ENCODE results near the gene INTS11. TPM values are rescaled to one million over a fixed set of nuclear protein-coding genes. Genes with fewer than 3 reads are reported as not detected.

The INTS11 gene
- total RNA-seq, 1 donor from 2014 or later, result 66.3 TPM

- no peak overlapping the region for H3K4me3 ChIP-seq (ENCODE audit: low read depth, low read length)
- TF ChIP-seq, protein P1, sequence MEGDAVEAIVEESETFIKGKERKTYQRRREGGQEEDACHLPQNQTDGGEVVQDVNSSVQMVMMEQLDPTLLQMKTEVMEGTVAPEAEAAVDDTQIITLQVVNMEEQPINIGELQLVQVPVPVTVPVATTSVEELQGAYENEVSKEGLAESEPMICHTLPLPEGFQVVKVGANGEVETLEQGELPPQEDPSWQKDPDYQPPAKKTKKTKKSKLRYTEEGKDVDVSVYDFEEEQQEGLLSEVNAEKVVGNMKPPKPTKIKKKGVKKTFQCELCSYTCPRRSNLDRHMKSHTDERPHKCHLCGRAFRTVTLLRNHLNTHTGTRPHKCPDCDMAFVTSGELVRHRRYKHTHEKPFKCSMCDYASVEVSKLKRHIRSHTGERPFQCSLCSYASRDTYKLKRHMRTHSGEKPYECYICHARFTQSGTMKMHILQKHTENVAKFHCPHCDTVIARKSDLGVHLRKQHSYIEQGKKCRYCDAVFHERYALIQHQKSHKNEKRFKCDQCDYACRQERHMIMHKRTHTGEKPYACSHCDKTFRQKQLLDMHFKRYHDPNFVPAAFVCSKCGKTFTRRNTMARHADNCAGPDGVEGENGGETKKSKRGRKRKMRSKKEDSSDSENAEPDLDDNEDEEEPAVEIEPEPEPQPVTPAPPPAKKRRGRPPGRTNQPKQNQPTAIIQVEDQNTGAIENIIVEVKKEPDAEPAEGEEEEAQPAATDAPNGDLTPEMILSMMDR (IDR thresholded peaks at IDR 0.05; ENCODE audit: insufficient read depth, low read length, severe bottlenecking), result no peak
- H3K36me3 ChIP-seq (ENCODE audit: control insufficient read depth, insufficient read depth, low read length), result peaks cover 9% of the 10 kb centered on the region
- FAIRE-seq (no peak), DNase-seq (ENCODE audit: low read depth) (no peak)
- H3K27me3 ChIP-seq (ENCODE audit: control insufficient read depth, insufficient read depth, low read length), result no peaks in the 10 kb centered on the region
These were observed 2.8 kb upstream of the INTS11 start for GRCh38 chr1:1327291-1327690.

GRCh38 chr1:1326075-1326605 lies 1.7 kb upstream of the INTS11 start:
- H3K36me3 ChIP-seq (ENCODE audit: control insufficient read depth, insufficient read depth, low read length), result peaks cover 13% of the 10 kb centered on the region
- DNase-seq (ENCODE audit: low read depth) (no peak), FAIRE-seq (no peak)
- no peaks in the 10 kb centered on the region for H3K27me3 ChIP-seq (ENCODE audit: control insufficient read depth, insufficient read depth, low read length)
- TF ChIP-seq, protein P1 (IDR thresholded peaks at IDR 0.05; ENCODE audit: insufficient read depth, low read length, severe bottlenecking), result no peak
- H3K4me3 ChIP-seq (ENCODE audit: low read depth, low read length), result peak overlapping the region; percentile 99

GRCh38 chr1:1325288-1326074 lies 1.0 kb upstream of the INTS11 start:
- DNase-seq (ENCODE audit: low read depth) (no peak), FAIRE-seq (no peak)
- Histone ChIP-seq H3K27me3 (ENCODE audit: control insufficient read depth, insufficient read depth, low read length) (no peaks in the 10 kb centered on the region), H3K4me3 (ENCODE audit: low read depth, low read length) (peak overlapping the region; percentile 99), H3K36me3 (ENCODE audit: control insufficient read depth, insufficient read depth, low read length) (peaks cover 14% of the 10 kb centered on the region)
- TF ChIP-seq, protein P1 (IDR thresholded peaks at IDR 0.05; ENCODE audit: insufficient read depth, low read length, severe bottlenecking), result no peak

- DNase-seq (ENCODE audit: low read depth), result no peak
- TF ChIP-seq, protein P1 (IDR thresholded peaks at IDR 0.05; ENCODE audit: insufficient read depth, low read length, severe bottlenecking), result no peak
- Histone ChIP-seq H3K36me3 (ENCODE audit: control insufficient read depth, insufficient read depth, low read length) (peaks cover 25% of the 10 kb centered on the region), H3K4me3 (ENCODE audit: low read depth, low read length) (peak overlapping the region; percentile 99), H3K27me3 (ENCODE audit: control insufficient read depth, insufficient read depth, low read length) (no peaks in the 10 kb centered on the region)
- no peak for FAIRE-seq
These were observed 356 bp downstream of the INTS11 start for GRCh38 chr1:1324084-1324523.

DNA sequence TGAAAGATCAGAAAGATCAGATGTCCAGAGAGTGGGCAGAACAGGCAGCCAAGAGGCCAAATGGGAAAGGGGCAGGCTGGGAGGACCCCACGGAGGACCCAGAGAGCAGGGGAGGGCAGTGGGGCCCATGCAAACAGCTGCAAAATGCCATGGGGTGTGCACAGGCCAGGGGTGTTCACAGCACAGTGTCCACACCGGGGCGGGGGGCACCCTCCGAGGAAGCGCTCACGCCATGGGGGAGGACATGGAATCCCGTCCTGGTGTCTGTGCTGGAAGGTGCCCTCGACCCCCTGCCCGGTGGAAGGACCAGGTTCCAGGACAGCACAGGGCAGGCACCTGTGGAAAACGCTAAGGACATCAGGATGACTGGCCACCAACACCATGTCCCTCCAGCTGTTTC lies 1.5 kb downstream of the INTS11 start:
- H3K36me3 ChIP-seq (ENCODE audit: control insufficient read depth, insufficient read depth, low read length), result peaks cover 23% of the 10 kb centered on the region
- TF ChIP-seq, protein P1 (IDR thresholded peaks at IDR 0.05; ENCODE audit: insufficient read depth, low read length, severe bottlenecking), result no peak
- DNase-seq (ENCODE audit: low read depth) (no peak), FAIRE-seq (no peak)
- H3K4me3 ChIP-seq (ENCODE audit: low read depth, low read length), result no peak overlapping the region
- H3K27me3 ChIP-seq (ENCODE audit: control insufficient read depth, insufficient read depth, low read length), result no peaks in the 10 kb centered on the region
